ENCODE results near the gene DLGAP4. TPM values are rescaled to one million over a fixed set of nuclear protein-coding genes. Genes with fewer than 3 reads are reported as not detected.

DLGAP4 gene
- total RNA-seq, 4 donors from 2014 or later = 18.8 to 46.7 (median 45.0) TPM

GRCh38 chr20:36309643-36310042 lies 3.5 kb downstream of the DLGAP4 start:
- TF ChIP-seq, protein P1, sequence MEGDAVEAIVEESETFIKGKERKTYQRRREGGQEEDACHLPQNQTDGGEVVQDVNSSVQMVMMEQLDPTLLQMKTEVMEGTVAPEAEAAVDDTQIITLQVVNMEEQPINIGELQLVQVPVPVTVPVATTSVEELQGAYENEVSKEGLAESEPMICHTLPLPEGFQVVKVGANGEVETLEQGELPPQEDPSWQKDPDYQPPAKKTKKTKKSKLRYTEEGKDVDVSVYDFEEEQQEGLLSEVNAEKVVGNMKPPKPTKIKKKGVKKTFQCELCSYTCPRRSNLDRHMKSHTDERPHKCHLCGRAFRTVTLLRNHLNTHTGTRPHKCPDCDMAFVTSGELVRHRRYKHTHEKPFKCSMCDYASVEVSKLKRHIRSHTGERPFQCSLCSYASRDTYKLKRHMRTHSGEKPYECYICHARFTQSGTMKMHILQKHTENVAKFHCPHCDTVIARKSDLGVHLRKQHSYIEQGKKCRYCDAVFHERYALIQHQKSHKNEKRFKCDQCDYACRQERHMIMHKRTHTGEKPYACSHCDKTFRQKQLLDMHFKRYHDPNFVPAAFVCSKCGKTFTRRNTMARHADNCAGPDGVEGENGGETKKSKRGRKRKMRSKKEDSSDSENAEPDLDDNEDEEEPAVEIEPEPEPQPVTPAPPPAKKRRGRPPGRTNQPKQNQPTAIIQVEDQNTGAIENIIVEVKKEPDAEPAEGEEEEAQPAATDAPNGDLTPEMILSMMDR (IDR thresholded peaks at IDR 0.05 in 4 of 5, conservative IDR thresholded peaks at IDR 0.05 in 1 of 5) = no peak
- no peak for TF ChIP-seq POLR2A (IDR thresholded peaks at IDR 0.05)
- H3K9me3 ChIP-seq = no peaks in the 10 kb centered on the region
- no peak overlapping the region for H3K27ac ChIP-seq
- H3K36me3 ChIP-seq = no peaks in the 10 kb centered on the region
- intact Hi-C loops (cut with DNase I; ENCODE audit: low total_unique reads) (no loop called here), in situ Hi-C loops (cut with MboI; ENCODE audit: low sequenced_read_pairs in 4 of 4) (no loop called here)
- peaks cover 55 to 69% (median 62%) of the 10 kb centered on the region in 3 donors for H3K27me3 ChIP-seq
- H3K4me3 ChIP-seq = no peak overlapping the region
- peaks cover 4% of the 10 kb centered on the region in 2 donors for H3K4me1 ChIP-seq
- ATAC-seq = no peak
- no peak for DNase-seq

- in situ Hi-C loops (cut with MboI; ENCODE audit: low sequenced_read_pairs in 4 of 4) = no loop called here
- Histone ChIP-seq H3K9me3 (no peaks in the 10 kb centered on the region), H3K36me3 (no peaks in the 10 kb centered on the region), H3K27ac (no peak overlapping the region), H3K4me1 (peaks cover 4% of the 10 kb centered on the region in 2 donors), H3K4me3 (no peak overlapping the region), H3K27me3 (peaks cover 48 to 62% (median 55%) of the 10 kb centered on the region in 3 donors)
- intact Hi-C loops (cut with DNase I; ENCODE audit: low total_unique reads) = no loop called here
- no peak for DNase-seq
- no peak for TF ChIP-seq POLR2A (IDR thresholded peaks at IDR 0.05)
- TF ChIP-seq, protein P1 (IDR thresholded peaks at IDR 0.05 in 4 of 5, conservative IDR thresholded peaks at IDR 0.05 in 1 of 5) = no peak
- no peak for ATAC-seq
These were observed 4.3 kb downstream of the DLGAP4 start for GRCh38 chr20:36310215-36310981.

- intact Hi-C loops (cut with DNase I; ENCODE audit: low total_unique reads) = no loop called here
- no peak for TF ChIP-seq POLR2A (IDR thresholded peaks at IDR 0.05)
- TF ChIP-seq, protein P1 (IDR thresholded peaks at IDR 0.05 in 4 of 5, conservative IDR thresholded peaks at IDR 0.05 in 1 of 5) = no peak
- ATAC-seq (no peak), DNase-seq (no peak)
- H3K27me3 ChIP-seq = peaks cover 41 to 56% (median 49%) of the 10 kb centered on the region in 3 donors
- H3K27ac ChIP-seq = no peak overlapping the region
- in situ Hi-C loops (cut with MboI; ENCODE audit: low sequenced_read_pairs in 4 of 4) = no loop called here
- H3K4me3 ChIP-seq = no peak overlapping the region
- no peaks in the 10 kb centered on the region for H3K9me3 ChIP-seq
- peaks cover 4% of the 10 kb centered on the region in 2 donors for H3K4me1 ChIP-seq
- no peaks in the 10 kb centered on the region for H3K36me3 ChIP-seq
These were observed 5.2 kb downstream of the DLGAP4 start for GRCh38 chr20:36311141-36311853.

- in situ Hi-C loops (cut with MboI; ENCODE audit: low sequenced_read_pairs in 4 of 4) = no loop called here
- peaks cover 34 to 49% (median 42%) of the 10 kb centered on the region in 3 donors for H3K27me3 ChIP-seq
These were observed 6.0 kb downstream of the DLGAP4 start for GRCh38 chr20:36311854-36312723.

More at GRCh38 chr20:36311854-36312723, 6.0 kb downstream of the DLGAP4 start:
- DNase-seq (no peak), ATAC-seq (no peak)
- intact Hi-C loops (cut with DNase I; ENCODE audit: low total_unique reads) = no loop called here
- Histone ChIP-seq H3K9me3 (no peaks in the 10 kb centered on the region), H3K36me3 (no peaks in the 10 kb centered on the region), H3K4me1 (no peaks in the 10 kb centered on the region), H3K4me3 (no peak overlapping the region), H3K27ac (no peak overlapping the region)
- no peak for TF ChIP-seq POLR2A (IDR thresholded peaks at IDR 0.05)
- TF ChIP-seq, protein P1 (IDR thresholded peaks at IDR 0.05 in 4 of 5, conservative IDR thresholded peaks at IDR 0.05 in 1 of 5) = no peak

Data from gastrocnemius medialis (tissue), 4 donors.